Muscle layer of duodenum (tissue), 2 donors: Measurements from ENCODE around the gene RAD51B.
A peak's percentile ranks its signal among the peaks of the same experiment; 100 is the strongest.

Experiments used
- H3K27ac ChIP-seq: one replicate; pipeline ENCODE4 v1.7.0; 2013; ENCODE audit warnings: mild to moderate bottlenecking, low read length
- H3K27me3 ChIP-seq: one replicate; pipeline ENCODE4 v1.7.0; 2013; ENCODE audit warnings: low read depth, mild to moderate bottlenecking, control low read depth, low read length
- H3K36me3 ChIP-seq, 2 donors: one replicate each; pipeline ENCODE4 v1.7.0; 2013; ENCODE audit warnings: low read length in 2 of 2, control low read depth in 1 of 2, mild to moderate bottlenecking in 1 of 2; ENCODE audit not compliant: insufficient read depth in 2 of 2, control insufficient read depth in 1 of 2
- H3K4me1 ChIP-seq, 2 donors: one replicate each; pipeline ENCODE4 v1.7.0; 2013; ENCODE audit warnings: low read length in 2 of 2, mild to moderate bottlenecking in 2 of 2, control low read depth in 1 of 2, moderate library complexity in 1 of 2; ENCODE audit not compliant: insufficient read depth in 2 of 2, control insufficient read depth in 1 of 2
- H3K4me3 ChIP-seq, 2 donors: one replicate each; pipeline ENCODE4 v1.7.0; 2013; ENCODE audit warnings: low read length in 2 of 2, low read depth in 1 of 2, mild to moderate bottlenecking in 1 of 2
- H3K9me3 ChIP-seq, 2 donors: one replicate each; pipeline ENCODE4 v1.7.0; 2013; ENCODE audit warnings: low read length in 2 of 2, control low read depth in 1 of 2, mild to moderate bottlenecking in 1 of 2; ENCODE audit not compliant: control insufficient read depth in 1 of 2
- donor health status: healthy.

RAD51B gene

DNA sequence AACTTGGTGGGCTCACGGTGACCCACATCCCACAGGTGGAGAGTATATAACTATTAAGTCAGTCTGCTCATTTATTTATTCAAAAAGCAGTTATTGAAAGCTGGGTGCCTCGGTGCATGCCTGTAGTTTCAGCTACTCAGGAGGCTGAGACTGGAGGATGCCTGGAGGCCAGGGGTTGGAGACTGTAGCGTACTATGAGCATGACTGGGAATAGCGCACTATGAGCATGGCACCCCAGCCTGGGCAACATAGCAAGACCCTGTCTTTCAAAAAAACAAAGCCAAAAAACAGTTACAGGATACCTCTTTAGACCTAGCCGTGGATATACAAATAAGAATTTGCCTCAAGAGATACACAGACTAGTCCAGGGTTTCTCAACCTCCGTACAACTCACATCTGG lies 833.5 kb downstream of the RAD51B start:
- Histone ChIP-seq H3K27ac (peak overlapping the region; percentile 88), H3K4me1 (peaks cover 12 to 35% of the 10 kb centered on the region in 2 donors), H3K36me3 (no peaks in the 10 kb centered on the region), H3K27me3 (no peaks in the 10 kb centered on the region), H3K4me3 (peak overlapping the region in 1 of 2 donors; percentile 34), H3K9me3 (no peaks in the 10 kb centered on the region)

DNA sequence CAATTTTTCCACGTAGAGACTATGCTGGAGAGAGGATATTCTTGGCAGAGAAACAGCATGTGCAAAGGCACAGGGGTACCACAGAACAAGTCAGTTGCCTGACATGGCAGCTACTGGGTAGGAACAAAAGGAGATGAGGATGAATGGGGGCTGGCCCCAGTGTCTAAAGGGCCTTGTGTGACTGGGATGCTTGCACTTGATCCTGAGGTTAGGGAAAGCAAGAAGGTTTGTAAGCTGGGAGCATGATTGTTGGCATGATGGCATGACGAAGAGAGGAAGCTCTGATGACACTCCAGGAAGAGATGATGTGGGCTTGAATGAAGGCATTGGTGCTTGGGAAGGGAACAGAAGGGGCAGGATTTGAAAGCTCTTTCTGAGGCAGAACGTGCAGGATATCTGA lies 834.2 kb downstream of the RAD51B start:
- peak overlapping the region; percentile 88 for H3K27ac ChIP-seq
- peaks cover 18 to 42% of the 10 kb centered on the region in 2 donors for H3K4me1 ChIP-seq
- H3K9me3 ChIP-seq, result no peaks in the 10 kb centered on the region
- H3K36me3 ChIP-seq, result no peaks in the 10 kb centered on the region
- H3K27me3 ChIP-seq, result no peaks in the 10 kb centered on the region
- H3K4me3 ChIP-seq, result no peak overlapping the region

DNA sequence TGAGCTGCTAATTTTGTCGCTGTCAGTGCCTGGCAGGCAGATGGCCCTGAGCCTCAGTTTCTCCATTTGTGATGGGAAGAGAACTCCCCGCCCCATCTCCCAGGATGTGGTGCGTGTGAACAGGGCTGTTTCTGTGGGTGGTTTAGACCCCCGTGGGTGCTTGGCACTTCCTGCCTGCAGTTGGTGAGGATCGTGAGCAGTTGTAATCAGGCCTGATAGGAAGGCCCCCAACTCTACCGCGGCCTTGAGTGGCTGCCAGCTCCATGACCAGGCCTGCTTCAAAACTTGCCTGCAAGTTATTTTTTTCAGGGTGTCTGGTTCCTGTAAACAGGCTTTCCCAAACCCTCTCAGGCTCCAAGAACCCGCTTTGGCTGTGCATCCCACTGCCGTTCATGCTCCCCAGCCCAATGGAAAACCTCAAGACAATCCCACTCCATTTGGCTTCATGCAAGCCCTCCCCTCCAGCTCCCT lies 834.9 kb downstream of the RAD51B start:
- no peaks in the 10 kb centered on the region for H3K36me3 ChIP-seq
- H3K27me3 ChIP-seq, result no peaks in the 10 kb centered on the region
- peak overlapping the region; percentile 46 for H3K27ac ChIP-seq
- no peaks in the 10 kb centered on the region for H3K9me3 ChIP-seq
- H3K4me3 ChIP-seq, result no peak overlapping the region
- H3K4me1 ChIP-seq, result peaks cover 24 to 49% of the 10 kb centered on the region in 2 donors

DNA sequence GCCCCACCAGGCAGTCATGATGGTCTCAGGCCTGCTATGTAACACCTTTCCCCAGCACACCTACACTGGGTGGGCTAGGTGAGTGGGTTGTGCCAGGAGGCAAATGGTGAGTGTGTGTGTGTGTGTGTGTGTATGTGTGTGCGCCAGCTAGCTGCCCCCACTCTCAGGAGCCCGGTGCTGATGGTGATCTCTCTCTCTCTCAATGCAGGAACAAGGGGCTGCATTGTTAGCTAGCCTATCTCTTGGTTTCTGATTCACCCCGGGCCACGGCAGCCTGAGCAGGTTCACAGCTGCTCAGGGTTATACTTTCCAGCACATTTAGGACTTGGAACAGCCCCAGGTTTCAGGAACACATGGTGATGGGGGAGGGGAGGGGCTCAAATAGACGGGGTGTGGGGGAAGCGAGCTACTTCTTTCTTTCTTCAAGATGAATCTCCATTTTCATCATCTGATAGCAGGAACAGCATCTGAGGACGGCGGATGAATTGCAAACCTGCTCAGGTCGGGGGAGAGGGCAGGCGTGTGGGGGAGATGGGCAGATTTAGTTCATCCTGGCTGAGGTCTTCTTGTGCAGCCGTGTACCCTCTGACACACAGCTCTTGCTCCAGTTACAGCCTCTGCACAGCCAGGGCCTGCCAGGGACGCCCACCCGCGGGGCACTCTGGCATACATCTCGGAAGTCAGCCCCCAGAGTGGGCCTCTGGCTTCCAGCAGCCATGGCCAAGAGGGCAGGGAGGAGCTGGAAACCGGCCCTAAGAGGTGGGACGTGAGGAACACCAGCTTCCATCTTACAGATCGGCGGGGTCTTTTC lies 835.6 kb downstream of the RAD51B start:
- H3K4me3 ChIP-seq, result no peak overlapping the region
- no peaks in the 10 kb centered on the region for H3K9me3 ChIP-seq
- peak overlapping the region; percentile 46 for H3K27ac ChIP-seq
- H3K36me3 ChIP-seq, result no peaks in the 10 kb centered on the region
- peaks cover 30 to 54% of the 10 kb centered on the region in 2 donors for H3K4me1 ChIP-seq
- no peaks in the 10 kb centered on the region for H3K27me3 ChIP-seq

DNA sequence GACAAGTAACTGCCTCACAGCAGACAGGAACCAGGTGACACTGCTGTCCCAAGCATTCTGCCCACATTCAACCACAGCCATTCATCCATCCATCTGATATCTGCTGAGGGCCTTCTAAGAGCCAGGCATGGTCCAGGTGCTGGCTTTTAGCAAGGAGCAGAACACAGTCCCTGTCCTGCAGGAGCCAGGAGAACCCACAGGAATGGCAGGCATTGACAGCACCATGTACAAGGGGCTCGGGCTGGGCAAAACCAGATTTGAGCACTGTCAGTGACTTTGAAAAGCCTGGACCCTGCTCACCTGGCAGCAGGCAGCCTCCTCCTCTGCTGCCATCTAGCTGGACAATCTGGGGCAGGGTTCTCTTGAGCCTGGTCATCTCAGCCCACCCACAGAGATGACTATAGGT lies 836.3 kb downstream of the RAD51B start:
- no peak overlapping the region for H3K4me3 ChIP-seq
- no peak overlapping the region for H3K27ac ChIP-seq
- H3K36me3 ChIP-seq, result no peaks in the 10 kb centered on the region
- peaks cover 30 to 54% of the 10 kb centered on the region in 2 donors for H3K4me1 ChIP-seq
- H3K9me3 ChIP-seq, result no peaks in the 10 kb centered on the region
- H3K27me3 ChIP-seq, result no peaks in the 10 kb centered on the region

DNA sequence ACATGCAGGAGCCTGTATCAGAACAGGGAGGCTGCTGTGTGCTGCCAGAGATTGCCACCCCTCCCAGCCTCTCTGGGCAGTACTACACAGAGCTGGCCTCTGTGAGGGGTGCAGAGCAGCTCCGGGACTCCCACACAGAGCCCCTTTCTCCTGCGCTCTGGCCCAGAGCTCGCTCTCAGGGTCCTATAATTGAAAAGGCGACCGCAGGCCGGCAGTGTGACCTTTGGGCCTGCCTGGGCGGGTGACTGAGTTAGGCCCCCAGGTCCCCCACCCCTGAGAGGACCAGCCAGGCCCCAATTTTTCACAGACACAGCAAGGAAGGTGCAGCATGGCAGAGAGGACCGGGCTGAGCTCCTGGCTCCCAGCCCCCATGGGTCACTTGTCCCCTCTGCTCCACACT lies 836.9 kb downstream of the RAD51B start:
- no peak overlapping the region for H3K4me3 ChIP-seq
- H3K36me3 ChIP-seq, result no peaks in the 10 kb centered on the region
- H3K27ac ChIP-seq, result no peak overlapping the region
- H3K9me3 ChIP-seq, result no peaks in the 10 kb centered on the region
- H3K27me3 ChIP-seq, result no peaks in the 10 kb centered on the region
- H3K4me1 ChIP-seq, result peaks cover 30 to 54% of the 10 kb centered on the region in 2 donors

DNA sequence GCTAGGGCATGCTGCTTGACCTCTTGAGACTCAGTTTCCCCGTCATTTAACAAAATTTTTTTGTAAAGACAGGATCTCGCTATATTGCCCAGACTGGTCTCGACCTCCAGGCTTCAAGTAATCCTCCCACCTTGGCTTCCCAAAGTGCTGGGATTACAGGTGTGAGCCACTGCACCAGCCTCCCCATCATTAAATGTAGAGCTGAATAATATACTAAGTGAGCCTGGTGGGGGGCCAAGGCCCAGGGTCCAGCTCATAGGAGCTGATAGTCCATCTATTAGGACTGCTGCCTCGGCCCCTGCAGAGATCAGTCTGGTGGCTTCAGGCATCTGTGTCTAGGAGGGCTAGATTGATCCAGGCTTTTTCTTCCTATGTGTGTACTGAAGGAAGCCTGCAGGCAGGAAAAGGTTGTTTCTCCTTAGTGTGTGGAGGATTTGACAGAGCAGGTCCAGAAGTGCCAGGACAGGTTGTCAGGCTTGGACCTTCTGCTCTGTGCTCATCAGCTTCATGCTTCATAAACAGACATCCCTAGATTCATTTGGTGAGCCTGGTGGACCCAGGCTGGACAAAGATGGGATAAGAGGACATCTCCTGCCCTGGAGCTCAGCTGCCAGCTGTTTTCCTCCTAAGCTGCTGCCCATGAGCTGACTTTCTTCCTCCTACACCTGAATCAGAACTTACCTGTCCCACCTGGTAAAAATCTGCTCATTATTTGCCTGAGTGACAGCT lies 837.9 kb downstream of the RAD51B start:
- Histone ChIP-seq H3K4me3 (no peak overlapping the region), H3K4me1 (peaks cover 21 to 52% of the 10 kb centered on the region in 2 donors), H3K36me3 (no peaks in the 10 kb centered on the region), H3K9me3 (no peaks in the 10 kb centered on the region), H3K27ac (no peak overlapping the region), H3K27me3 (no peaks in the 10 kb centered on the region)

DNA sequence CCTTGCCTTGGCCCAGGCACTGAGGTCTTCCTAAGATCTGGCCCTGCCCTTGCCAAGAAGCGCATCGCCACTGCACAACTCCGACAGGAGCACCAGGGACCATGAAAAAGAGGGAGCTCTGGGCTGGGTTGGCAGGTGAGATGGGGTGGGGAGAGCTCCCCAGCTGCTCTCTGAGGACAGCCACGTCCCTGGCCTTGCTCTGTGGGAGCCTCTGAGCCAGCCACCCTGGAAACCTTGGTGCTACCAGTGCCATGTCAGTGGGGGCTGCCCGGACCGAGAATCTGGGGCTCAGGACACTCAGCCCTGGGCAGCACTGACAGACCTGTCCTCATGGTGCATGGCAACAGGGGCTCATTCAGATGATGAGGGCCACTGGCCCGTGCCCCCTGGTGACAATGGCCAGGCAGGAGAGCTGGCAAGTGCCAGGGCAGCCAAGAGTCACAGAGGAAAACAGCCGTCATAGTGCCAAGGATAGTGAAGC lies 838.5 kb downstream of the RAD51B start:
- Histone ChIP-seq H3K27me3 (no peaks in the 10 kb centered on the region), H3K9me3 (no peaks in the 10 kb centered on the region), H3K27ac (no peak overlapping the region), H3K36me3 (no peaks in the 10 kb centered on the region), H3K4me1 (peaks cover 18 to 50% of the 10 kb centered on the region in 2 donors), H3K4me3 (no peak overlapping the region)

DNA sequence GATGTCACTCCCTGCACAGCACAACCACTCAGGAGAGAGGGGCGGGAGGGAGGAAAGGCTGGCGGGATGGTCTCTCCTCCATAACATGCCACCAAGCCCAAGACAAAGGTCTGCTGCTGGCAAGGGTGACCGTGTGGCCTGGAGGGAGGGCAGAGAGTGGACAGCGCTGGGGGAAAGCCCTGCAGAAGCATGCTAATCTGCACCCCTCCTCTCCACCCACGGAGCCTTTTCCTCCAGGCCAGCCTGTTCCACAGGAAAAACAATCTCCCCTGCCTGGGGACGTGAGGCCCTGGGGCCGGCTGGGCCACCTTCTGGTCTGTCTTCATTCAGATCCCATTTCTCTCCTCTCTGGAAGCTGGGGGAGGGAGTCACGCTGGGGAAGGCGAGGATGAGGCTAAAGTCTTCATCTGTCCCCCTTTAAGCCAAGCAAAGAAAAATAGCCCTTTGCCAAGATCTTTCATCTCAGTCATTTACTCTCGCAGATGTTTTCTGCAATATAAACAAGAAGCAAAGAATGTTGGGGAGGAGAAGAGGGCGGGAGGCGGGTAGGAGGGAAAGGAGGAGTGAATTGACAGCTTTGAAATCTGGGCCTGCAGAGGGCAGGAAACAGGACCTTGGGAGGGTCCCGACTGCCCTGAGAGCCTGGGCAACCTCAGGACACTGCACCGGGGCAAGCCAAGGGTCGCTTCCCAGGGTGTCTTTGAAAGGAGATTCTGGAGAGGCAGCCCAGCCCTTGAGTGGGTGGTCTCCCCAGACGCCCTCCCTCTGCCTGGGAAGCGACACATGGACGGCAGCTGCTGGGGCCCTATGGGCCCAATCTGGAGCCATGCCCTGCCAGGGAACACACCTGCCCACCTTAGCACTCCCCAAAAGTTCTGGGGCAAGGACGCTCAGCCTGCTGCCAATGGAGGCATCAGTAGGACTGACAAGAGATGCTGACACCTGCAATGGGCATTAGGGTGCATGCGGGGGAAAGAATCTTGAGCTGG lies 839.7 kb downstream of the RAD51B start:
- Histone ChIP-seq H3K4me1 (peaks cover 18 to 50% of the 10 kb centered on the region in 2 donors), H3K9me3 (no peaks in the 10 kb centered on the region), H3K27me3 (no peaks in the 10 kb centered on the region), H3K4me3 (no peak overlapping the region), H3K36me3 (no peaks in the 10 kb centered on the region), H3K27ac (peak overlapping the region; percentile 68)

DNA sequence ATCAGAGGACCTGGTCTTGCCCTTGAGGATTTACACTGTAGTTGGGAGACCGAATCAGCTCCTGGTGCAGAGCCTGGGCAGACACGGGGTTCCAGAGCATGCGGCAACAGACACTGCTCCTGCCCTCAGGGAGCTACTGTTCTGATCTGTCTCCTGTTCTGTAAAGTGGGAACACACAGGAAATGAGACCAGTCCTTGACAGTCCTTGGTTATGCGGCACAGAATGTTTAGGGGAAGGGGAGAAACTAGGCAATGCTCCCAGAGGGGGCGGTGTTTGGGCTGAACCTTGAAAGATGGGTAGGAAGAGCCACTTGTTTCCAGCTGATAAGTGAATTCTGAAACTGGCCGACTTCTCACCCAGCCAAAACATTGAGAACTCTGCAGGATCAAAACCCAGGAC lies 840.9 kb downstream of the RAD51B start:
- no peak overlapping the region for H3K27ac ChIP-seq
- H3K36me3 ChIP-seq, result no peaks in the 10 kb centered on the region
- H3K4me1 ChIP-seq, result peaks cover 29 to 47% of the 10 kb centered on the region in 2 donors
- no peaks in the 10 kb centered on the region for H3K9me3 ChIP-seq
- no peak overlapping the region for H3K4me3 ChIP-seq
- no peaks in the 10 kb centered on the region for H3K27me3 ChIP-seq
